ENCODE measurements around the gene STPG3.

STPG3 gene

GRCh38 chr9:137267933-137268355 is 16.9 kb downstream of the STPG3 start:
- no peak for DNase-seq

- DNase-seq: no peak
Observed at GRCh38 chr9:137268538-137269201, 17.6 kb downstream of the STPG3 start.

- no peak for DNase-seq
Observed at GRCh38 chr9:137269231-137269772, 18.2 kb downstream of the STPG3 start.

- DNase-seq: no peak
Observed at GRCh38 chr9:137270929-137271695, 20.0 kb downstream of the STPG3 start.

- DNase-seq: no peak
Observed at GRCh38 chr9:137271696-137272076, 20.6 kb downstream of the STPG3 start.

- no peak for DNase-seq
Observed at GRCh38 chr9:137272241-137273094, 21.4 kb downstream of the STPG3 start.

- no peak for DNase-seq
Observed at GRCh38 chr9:137273095-137273490, 22.0 kb downstream of the STPG3 start.

GRCh38 chr9:137273611-137274320 is 22.7 kb downstream of the STPG3 start:
- no peak for DNase-seq

- no peak for DNase-seq
Observed at GRCh38 chr9:137275203-137275587, 24.1 kb downstream of the STPG3 start.

GRCh38 chr9:137275588-137276472 is 24.7 kb downstream of the STPG3 start:
- no peak for DNase-seq

GRCh38 chr9:137276473-137277328 is 25.6 kb downstream of the STPG3 start:
- no peak for DNase-seq

GRCh38 chr9:137277329-137278041 is 26.4 kb downstream of the STPG3 start, which contains the start of gene TOR4A:
Gene TOR4A, plus strand, starts transcription at chr9:137277726. Its CDS starts 964 bp downstream, at chr9:137278690.
- DNase-seq: no peak

GRCh38 chr9:137278061-137278701 is 27.1 kb downstream of the STPG3 start:
- DNase-seq: no peak

GRCh38 chr9:137278721-137279711 is 27.9 kb downstream of the STPG3 start:
- DNase-seq: no peak

- no peak for DNase-seq
Observed at GRCh38 chr9:137279741-137280473, 28.8 kb downstream of the STPG3 start.

- no peak for DNase-seq
Observed at GRCh38 chr9:137280474-137281344, 29.6 kb downstream of the STPG3 start.

All from activated gamma-delta T cell (primary cell).